Upper lobe of left lung (tissue), 4 donors: ENCODE measurements around the gene FBLN2.

ENCODE experiments used
- POLR2A ChIP-seq, 4 donors: fragments of 450-650 bp; IDR thresholded peaks; one replicate each; pipeline ENCODE4 v1.5.1; 2016 to 2017; ENCODE audit warnings: antibody characterized with exemption in 4 of 4, mild to moderate bottlenecking in 2 of 4
- TF ChIP-seq, protein P1 (sequence below), 6 experiments: fragments of 450-650 bp in 4 of 6; fragments of 200-600 bp in 2 of 6; sonication (generic) in 2 of 6; IDR thresholded peaks; one replicate each; pipeline ENCODE4 v1.5.1; 2016 to 2019; ENCODE audit warnings: antibody characterized with exemption in 6 of 6

DNA sequence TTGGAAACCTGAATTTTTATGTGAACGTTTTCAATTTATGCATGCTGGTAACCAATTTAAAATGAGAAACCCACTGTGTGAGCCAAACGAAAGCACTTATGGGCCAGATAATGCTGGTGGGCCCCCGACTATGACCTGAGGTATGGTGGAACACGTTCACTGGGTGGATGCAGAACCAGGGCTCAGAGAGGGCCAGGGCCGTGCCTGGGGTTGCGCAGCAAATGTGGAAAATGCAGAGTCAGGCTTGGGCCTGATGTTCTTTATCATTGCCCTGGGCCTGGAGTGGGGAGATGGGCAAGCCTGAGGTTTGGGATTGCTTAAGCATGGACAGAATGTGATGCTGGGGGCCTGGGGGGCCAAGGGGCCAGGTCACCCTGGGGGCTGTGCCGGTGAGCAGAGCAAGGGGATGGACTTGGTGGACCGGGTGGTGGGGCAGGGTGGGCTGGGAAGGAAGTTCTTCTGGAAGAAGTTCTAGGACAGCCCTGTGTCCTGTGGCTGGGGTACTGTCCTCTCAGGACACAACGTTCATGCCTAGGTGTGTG, 17.9 kb downstream of the FBLN2 start:
- TF ChIP-seq, protein P1, sequence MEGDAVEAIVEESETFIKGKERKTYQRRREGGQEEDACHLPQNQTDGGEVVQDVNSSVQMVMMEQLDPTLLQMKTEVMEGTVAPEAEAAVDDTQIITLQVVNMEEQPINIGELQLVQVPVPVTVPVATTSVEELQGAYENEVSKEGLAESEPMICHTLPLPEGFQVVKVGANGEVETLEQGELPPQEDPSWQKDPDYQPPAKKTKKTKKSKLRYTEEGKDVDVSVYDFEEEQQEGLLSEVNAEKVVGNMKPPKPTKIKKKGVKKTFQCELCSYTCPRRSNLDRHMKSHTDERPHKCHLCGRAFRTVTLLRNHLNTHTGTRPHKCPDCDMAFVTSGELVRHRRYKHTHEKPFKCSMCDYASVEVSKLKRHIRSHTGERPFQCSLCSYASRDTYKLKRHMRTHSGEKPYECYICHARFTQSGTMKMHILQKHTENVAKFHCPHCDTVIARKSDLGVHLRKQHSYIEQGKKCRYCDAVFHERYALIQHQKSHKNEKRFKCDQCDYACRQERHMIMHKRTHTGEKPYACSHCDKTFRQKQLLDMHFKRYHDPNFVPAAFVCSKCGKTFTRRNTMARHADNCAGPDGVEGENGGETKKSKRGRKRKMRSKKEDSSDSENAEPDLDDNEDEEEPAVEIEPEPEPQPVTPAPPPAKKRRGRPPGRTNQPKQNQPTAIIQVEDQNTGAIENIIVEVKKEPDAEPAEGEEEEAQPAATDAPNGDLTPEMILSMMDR (IDR thresholded peaks at IDR 0.05): no peak
- no peak for TF ChIP-seq POLR2A (IDR thresholded peaks at IDR 0.05)
